Activated T-cell treated with anti-CD3 and anti-CD28 coated beads for 24 hours (primary cell): ENCODE measurements around the gene MBD3L3.
A peak's percentile ranks its signal among the peaks of the same experiment; 100 is the strongest.
"Not testable (repeated sequence)": the region's sequence is repeated elsewhere in the genome, so short reads cannot be mapped to it uniquely, and the experiment has no call there.

ENCODE experiments used
- DNase-seq: peaks from one replicate; pipeline ENCODE4 v3.0.0-alpha.2; 2020; ENCODE audit warnings: low read depth

MBD3L3 gene

DNA sequence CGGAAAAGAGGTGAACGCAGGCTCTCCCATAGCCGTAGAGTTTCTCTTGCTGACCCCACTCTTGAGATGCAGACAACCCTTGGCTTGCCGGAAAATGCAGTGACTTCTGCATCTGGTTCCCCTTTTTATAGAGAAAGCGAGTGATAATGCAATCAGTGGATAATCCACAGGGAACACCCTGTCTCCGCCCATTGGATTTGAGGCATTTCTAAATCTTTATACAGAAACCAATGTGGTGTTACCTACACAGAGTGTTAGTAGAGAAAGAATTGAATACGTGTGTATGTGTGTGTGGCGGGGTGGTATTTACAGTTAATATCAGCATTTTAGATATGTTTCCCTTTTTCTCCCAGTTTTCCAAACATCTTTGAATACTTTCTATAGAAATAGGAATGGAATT lies at the start of gene MBD3L3:
Gene MBD3L3, minus strand, starts transcription at position 101 of the 400 bp plus-strand sequence. Its CDS starts 71 bp downstream, at position 30.
- DNase-seq = not testable (repeated sequence)

DNA sequence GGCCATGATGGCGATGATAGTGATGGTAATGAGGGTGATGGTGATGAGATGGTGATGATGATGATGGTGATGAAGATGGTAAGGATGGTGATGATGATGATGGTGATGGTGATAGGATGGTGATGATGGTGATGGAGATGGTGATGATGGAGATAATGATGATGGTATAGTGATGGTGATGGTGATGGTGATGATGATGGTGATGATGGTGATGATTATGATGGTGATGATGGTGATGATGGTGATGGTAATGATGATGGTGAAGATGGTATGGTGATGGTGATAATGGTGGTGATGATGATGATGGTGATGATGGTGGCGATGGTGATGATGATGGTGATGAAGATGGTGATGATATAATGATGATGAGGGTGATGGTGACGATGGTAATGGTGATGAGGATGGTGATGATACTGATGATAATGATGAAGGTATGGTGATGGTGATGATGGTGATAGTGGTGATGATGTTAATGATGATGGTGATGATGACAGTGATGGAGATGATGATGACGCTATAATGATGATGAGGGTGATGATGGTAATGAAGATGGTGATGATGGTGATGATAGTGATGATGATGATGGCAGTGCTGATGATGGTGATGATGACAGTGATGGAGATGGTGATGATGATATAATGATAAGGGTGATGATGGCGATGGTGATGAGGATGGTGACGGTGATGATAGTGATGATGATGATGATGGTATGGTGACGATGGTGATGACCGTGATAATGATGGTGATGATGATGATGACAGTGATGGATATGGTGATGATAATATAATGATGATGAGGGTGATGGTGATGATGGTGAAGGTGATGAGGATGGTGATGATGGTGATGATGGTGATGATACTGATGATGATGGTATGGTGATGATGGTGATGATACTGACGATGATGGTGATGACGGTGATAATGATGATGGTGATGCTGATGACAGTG lies 48.5 kb upstream of the MBD3L3 start:
- DNase-seq = no peak

DNA sequence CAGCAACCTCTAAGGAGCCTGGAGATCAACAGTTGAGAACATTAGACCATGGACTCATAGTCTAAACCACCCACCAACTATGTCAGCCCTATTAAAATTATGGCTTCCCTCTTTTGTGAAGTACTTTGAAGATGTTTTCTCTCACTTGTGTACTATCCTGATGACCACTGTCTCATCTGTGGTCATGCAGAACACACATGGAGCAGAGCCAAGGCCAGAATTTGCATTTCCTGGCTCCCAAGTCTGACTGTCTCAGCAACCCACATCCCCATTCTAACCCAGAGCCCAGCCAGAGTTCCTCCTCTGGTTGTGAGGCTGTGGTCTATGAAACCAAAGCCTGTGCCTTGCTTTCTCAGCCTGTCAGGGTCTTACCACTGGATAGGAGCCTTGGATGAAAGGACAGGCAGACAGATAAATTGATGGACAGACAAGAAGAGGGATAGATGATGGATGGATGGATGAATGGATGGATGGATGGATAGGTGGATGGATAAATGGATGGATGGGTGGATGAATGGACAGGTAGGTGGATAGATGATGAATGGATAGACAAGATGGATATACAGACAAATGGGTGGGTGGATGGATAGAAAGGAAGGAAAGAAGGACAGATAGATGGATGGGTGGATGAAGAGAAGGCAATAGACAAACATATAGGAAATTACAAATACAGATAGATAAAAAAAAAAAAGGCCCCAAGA lies 46.4 kb upstream of the MBD3L3 start:
- no peak for DNase-seq

DNA sequence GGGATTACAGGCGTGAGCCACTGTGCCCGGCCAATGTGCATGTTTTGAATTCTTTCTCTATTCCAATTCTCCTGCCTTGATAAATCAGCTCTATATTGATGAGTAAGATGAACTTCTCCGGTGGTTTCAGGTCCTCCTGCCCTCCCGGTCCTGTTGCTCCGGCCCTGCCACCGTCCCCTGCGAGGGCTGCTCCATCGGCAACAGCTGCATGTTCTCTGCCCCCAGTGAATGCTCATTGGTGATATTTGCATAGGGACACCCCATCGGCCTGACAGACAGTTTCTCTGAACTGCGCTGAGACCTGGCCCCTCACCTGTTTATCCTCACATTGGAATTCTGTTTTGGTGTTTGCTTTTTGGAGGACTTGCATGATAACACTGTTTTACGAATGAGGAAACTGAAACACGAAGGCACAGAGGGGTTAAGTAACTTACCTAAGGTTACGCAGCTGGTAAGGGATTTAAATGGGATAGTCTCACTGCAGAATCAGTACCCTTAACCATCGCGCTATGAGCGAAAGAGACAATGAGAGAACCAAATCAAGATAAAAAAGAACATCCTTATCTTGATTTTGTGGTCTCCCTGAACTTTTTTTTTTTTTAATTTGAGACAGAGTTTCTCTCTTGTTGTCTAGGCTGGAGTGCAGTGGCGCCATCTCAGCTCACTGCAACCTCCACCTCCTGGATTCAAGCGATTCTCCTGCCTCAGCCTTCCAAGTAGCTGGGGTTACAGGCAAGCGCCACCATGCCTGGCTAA lies 43.2 kb upstream of the MBD3L3 start:
- no peak for DNase-seq

DNA sequence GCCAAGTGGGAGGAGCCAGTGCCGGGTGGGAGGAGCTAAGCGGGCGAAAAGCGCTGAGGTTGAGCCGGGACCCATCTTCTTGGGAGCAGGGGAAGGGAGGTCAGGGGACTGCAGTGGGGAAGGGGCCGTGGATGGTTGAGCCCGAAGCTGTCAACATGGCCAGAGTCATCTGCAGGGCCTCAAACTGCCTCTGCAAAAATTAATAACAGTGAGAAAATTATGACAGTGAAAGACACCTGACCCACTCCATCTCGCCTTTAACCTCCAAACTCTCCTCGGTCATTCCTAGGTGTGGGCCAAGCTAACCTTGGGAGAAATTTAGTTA lies 41.1 kb upstream of the MBD3L3 start:
- DNase-seq = no peak

DNA sequence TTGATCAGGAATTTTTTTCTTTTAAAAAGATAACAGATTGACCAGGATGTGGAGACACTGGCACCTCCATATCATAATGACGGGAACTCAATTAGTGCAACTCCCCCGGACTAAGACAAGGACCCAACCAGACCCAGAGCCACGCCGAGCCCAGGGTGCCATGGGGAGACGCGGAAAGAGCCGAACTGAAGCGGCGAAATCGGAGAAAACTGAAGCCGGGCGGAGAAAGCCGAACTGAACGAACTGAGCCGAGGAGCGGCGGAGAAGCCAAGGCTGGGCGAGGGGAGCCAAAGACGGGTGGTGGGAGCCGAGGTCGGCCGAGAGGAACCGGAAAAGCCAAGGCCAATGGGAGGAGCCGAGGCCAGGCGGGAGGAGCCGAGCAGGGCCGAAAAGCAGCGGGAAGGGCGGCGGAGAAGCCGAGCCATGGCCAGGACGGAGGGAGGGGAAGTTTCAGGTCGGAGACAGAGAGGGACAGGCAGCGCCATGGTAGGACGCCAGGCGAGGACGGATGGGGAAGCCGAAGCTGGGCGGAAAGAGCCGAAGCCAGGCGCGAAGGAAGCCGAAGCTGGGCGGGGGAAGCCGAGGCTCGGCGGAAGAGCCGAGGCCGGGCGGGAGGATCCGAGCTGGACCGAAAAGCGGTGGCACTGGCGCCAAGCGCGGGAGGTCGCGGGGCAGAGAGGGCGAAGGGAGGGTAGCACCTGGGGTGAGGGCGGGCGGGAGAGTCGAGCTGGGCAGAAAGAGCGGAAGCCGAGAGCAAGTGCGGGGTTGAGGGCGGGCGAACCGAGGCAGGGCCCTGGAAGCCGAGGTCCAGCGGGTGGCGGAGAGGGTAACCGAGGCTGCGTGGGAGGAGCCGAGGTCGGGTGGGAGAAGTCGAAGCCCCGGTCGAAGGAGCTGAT lies 40.5 kb upstream of the MBD3L3 start:
- DNase-seq = peak; percentile 87

DNA sequence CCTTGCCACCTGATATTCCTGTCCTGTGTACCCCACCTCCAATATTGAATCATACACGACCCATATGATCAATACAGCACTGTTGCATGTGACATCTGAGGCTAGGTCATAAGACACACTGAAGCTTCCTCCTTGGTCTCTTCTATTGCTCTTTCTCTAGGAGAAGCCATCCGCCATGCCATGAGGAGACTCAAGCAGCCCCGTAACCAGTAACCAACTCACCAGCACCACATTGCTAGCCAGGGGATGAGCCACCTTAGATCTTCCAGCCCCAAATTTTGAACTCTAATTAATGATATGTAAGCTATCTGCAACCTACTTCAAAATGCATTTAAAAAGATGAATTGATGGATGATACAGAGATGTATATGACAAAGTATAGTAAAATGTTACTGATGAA lies 39.6 kb upstream of the MBD3L3 start:
- no peak for DNase-seq

DNA sequence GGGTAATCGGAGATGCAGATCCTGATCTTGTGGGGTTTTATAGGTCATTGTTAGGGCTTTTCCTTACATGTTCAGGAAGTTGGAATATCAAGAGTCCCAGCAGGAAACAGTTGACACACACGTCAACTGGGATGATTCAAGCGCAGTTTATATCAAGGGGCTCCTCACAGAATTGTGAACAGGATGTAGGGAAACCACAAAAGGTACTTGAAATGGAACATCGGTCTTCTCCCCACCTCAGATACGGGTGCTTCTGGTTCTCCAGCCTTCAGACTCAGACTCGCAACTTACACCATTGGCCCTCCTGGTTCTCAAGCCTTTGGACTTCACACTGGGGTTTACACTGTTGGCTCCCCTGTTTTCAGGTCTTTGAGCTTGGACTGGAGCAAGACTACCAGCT lies 30.5 kb upstream of the MBD3L3 start:
- DNase-seq = no peak

DNA sequence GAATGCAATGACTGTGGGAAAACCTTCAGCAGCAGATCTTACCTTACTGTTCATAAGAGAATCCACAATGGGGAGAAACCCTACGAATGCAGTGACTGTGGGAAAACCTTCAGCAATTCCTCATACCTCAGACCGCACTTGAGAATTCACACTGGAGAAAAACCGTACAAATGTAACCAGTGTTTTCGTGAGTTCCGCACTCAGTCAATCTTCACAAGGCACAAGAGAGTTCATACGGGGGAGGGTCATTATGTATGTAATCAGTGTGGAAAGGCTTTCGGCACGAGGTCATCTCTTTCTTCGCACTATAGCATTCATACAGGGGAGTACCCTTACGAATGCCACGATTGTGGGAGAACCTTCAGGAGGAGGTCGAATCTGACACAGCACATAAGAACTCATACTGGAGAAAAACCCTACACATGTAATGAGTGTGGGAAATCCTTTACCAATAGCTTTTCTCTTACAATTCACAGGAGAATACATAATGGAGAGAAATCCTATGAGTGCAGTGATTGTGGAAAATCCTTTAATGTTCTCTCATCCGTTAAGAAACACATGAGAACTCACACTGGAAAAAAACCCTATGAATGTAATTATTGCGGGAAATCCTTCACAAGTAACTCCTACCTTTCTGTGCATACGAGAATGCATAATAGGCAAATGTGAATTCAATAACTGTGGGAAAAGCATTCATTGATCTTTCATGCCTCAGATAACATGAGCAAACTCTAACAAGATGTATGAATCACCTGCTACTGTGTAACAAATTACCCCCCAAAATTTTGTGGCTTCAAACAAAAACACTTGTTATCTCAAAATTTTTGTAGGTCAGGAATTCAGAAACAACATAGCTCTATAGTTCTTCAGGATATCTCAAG lies 24.8 kb upstream of the MBD3L3 start:
- no peak for DNase-seq

DNA sequence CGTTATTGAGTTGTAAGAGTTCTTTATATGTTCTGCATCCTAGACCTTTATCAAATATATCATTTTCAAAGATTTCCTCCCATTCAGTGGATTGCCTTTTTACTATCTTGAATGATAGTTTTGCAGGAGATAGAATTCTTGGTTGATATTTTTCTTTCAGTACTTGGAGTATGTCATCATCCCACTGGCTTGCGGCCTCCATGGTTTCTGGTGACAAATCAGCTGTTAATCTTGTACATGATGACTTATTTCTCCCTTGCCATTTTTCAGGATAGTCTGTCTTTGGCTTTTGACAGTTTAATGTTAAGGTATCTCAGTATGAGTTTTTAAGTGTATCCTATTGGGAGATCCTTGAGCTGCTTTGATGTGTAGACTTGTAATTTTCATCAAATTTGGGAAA lies 19.5 kb upstream of the MBD3L3 start:
- no peak for DNase-seq

DNA sequence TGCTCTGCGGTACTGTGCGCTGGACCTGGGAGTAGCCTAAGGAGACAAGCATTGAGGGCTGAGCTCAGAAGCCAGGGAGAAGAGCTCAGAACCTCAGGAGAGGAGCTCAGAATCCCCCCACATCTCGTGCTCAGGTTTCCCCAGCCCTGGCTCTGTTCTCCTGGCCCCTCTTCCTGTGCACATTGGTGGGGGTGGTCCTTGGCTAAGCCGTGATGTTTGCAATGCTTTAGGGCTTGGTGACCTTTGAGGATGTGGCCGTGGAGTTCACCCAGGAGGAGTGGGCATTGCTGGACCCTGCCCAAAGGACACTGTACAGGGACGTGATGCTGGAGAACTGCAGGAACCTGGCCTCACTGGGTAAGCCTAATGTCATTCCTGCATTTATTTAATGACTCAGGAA lies 17.7 kb upstream of the MBD3L3 start:
- DNase-seq = no peak

DNA sequence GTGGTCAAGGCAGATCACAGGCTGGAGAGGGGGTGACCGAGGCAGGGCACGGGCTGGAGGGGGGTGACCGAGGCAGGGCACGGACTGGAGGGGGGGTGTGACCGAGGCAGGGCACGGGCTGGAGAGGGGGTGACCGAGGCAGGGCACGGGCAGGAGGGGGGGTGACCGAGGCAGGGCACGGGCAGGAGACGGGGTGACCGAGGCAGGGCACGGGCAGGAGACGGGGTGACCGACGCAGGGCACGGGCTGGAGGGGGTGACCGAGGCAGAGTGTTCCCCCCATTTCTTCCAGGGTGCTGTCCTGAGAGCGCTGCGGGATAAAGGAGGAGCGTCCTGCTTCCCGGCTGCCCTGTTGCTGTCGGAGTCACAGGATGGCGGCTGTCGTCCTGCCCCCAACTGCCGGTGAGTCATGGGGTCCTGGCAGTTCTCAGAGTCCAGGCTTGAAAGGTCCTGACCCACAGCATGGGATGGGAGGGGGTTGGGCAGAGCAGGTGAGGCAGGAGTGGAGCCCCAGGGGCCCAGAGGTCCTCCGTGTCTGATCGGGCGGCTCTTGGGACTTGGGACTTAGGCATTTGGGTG lies 16.3 kb upstream of the MBD3L3 start:
- DNase-seq = no peak

DNA sequence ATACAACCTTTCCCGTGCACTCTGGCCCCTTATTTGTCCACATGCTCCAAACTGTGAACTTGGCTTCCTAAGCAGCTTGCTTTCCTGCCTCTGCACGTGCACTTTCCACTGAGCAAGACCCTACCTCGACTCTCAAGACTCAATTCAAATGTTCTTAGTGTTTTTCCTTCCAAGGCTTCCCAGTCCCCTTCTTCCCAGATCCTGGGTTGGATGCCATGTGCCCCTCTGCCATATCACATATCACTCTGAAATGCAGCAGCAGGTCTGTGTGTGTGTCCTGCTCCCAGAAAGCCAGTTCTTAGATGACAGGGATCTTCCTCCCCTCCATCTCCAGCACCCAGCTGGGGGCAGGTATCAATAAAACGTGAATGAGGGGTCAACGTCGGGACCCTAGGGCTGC lies 14.1 kb upstream of the MBD3L3 start:
- no peak for DNase-seq

DNA sequence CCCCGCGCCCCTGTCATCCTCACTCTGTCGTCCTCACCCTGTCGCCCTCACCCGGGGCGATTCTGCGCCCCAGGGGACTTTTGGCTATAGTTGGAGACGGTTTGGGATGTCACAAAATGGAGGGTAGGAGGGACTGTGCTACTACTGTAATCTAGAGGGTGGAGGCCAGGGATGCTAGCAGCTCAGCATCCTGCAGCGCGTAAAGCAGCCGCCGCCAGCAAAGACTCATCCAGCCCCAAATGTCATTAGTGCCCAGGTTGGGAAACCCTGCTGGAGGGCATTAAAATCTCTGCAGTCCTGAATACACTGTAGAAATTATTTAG lies 11.4 kb upstream of the MBD3L3 start:
- DNase-seq = no peak

DNA sequence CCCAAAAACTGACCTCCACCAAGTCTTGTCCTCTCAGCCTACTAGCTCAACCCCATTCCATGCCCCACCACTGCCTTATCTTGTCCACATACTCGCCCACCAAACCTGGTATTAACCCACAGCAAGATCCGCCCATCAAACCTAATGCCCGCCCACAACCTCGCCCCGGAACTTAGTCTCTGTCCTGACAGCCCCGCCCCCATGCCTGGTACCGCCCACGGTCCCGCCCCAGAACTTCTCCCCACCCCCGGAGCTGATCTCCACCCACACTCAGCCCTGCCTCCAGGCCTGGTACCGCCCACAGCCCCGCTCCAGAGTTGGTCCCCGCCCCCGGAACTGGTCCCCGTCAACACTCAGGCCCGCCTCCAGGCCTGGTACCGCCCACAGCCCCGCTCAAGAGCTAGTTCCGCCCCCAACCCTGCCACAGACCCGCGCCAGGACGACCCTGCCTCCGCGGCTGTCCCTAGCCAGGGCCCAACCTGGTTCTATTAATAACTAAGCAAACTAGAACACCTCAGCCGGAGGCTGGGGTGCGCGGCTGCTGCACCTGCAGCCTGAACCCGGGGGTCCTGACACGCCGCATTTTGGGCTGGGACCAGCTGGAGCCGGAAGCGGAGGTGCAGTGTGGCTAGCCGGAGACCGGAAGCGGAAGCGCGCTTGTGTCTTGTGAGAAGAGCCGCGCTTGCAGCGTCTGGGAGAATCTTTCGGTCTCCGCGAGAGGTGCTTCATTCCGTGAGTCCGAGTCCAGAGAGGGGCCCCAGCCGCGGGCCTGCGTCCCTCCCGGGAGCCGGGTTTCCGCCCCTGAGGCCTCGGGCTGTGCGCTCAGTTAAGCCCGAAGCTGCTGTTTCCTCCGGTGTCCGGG lies 10.8 kb upstream of the MBD3L3 start, which contains the start of gene ZNF557:
Gene ZNF557, plus strand, starts transcription at position 662 of the 862 bp plus-strand sequence. CDS start 5,372 bp downstream, outside the sequence.
- DNase-seq = peak; percentile 97

DNA sequence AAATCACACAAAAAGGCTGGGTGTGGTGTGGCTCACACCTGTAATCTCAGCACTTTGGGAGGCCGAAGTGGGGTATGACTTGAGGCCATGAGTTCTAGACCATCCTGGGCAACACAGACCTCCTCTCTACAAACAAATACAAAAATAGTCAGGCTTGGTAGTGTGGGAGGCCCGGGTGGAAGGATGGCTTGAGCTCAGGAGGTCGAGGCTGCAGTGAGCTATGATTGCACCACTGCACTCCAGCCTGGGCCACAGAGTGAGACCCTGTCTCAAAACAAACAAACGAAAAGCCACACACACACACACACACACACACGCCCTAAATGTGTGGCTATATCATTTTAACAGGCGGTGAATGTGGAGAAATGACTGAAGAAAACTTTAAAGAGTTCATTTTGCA lies 10.1 kb upstream of the MBD3L3 start:
- no peak for DNase-seq

DNA sequence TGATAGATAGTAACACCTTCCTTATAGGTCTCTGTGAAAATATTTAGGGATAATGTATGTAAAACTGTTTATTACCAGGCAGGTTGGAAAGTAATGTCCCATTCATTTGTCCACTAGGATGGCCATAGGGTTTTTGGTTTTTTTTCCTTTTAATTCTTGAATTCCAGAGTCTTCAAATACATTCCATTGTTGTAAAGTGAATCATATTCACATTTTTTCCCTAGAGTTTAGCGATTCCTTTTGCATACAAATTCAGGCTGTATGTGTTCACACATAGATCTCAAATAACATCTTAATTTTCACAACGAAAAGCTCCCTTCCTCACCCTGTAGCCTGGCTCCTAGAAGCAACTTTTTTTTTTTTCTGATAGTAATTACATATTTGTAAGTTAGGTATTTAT lies 9.2 kb upstream of the MBD3L3 start:
- DNase-seq = no peak

DNA sequence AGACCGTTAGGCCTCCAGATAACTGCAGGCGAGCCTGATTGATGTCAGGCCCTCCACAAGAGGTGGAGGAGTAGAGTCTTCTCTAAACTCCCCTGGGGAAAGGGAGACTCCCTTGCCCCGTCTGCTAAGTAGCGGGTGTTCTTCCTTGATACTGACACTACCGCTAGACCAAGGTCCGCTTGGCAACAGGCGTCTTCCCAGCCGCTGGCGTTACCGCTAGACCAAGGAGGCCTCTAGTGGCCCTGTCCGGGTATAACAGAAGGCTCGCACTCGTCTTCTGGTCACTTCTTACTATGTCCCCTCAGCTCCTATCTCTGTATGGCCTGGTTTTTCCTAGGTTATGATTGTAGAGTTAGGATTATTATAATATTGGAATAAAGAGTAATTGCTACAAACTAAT lies 8.6 kb upstream of the MBD3L3 start:
- not testable (repeated sequence) for DNase-seq

DNA sequence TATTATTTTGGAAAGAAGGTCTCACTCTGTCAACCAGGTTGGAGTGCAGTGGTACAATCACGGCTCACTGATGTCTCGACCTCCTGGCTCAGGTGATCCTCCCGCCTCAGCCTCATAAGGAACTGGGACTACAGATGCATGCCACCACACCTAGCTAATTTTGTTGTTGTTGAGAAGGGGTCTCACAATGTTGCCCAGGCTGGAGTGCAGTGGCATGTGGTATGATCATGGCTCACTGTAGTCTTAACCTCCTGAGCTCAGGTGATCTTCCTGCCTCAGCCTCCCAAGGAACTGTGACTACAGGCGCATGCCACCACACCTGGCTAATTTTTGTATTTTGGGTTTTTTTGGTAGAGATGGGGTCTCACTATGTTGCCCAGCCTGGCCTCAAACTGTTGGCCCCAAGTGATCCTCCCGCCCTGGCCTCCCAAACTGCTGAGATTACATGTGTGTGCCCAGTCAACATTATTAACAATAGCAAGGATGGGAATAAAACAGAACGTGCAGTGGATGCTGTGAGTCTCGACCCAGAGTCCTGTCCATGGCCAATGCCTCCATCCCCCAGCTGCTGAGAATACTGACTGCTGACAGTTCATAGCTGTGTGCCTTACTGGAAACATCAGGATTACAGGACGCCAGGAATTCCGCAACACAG lies 5.4 kb upstream of the MBD3L3 start:
- no peak for DNase-seq
